ENCODE measurements around the gene SLC22A7. TPM values are rescaled to one million over a fixed set of nuclear protein-coding genes. Genes with fewer than 3 reads are reported as not detected.

SLC22A7 gene
- total and polyA plus RNA-seq, 4 donors: 143 to 495 (median 228) TPM

DNA sequence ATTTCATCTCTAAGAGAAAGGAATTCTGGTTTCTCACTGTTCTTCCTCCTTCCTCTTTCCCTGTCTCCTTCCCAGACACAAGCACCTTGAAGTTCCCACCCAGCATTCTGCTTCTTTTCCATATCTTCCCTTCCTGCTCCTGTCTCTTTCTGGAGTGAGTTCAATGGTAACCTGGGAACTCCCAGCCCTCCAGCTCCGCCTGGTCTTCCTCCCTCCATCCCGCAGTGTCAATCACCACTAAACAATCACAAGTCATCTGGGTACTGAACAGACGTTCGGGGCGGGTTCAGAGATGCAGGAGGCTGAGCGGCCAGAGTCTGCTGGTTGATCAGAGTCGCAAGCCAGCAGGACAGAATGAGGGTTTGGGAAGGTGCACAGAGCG is 47.1 kb upstream of the SLC22A7 start (continued):
- TF ChIP-seq SP1 (IDR thresholded peaks at IDR 0.05): no peak

DNA sequence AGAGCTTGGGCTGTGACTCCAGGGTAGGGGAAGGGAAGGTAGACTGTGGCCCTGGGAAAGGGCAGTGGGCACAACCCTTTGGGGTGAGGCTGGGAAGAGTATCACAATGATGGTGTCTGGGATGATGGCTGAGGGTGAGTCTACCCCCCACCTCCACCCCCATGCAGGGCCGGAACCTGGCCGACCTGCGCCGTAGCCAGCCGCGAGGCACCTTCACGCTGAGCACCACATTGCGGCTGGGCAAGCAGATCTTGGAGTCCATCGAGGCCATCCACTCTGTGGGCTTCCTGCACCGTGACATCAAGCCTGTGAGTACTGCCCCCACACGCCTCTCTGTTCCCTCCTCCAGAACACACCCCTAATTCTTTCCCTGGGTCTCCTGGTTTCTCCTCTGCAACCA is 44.7 kb upstream of the SLC22A7 start:
- no peak for TF ChIP-seq JUND (IDR thresholded peaks at IDR 0.05)
- TF ChIP-seq, protein P1, sequence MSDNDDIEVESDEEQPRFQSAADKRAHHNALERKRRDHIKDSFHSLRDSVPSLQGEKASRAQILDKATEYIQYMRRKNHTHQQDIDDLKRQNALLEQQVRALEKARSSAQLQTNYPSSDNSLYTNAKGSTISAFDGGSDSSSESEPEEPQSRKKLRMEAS (IDR thresholded peaks at IDR 0.05): no peak
- TF ChIP-seq, protein P2, sequence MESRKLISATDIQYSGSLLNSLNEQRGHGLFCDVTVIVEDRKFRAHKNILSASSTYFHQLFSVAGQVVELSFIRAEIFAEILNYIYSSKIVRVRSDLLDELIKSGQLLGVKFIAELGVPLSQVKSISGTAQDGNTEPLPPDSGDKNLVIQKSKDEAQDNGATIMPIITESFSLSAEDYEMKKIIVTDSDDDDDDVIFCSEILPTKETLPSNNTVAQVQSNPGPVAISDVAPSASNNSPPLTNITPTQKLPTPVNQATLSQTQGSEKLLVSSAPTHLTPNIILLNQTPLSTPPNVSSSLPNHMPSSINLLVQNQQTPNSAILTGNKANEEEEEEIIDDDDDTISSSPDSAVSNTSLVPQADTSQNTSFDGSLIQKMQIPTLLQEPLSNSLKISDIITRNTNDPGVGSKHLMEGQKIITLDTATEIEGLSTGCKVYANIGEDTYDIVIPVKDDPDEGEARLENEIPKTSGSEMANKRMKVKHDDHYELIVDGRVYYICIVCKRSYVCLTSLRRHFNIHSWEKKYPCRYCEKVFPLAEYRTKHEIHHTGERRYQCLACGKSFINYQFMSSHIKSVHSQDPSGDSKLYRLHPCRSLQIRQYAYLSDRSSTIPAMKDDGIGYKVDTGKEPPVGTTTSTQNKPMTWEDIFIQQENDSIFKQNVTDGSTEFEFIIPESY (IDR thresholded peaks at IDR 0.05): no peak
- WGBS: 92% methylated on average over 11 of the region's 11 CpGs
- Histone ChIP-seq H3K4me1 (ENCODE audit: control insufficient read depth in 4 of 4, insufficient read depth in 4 of 4, low read length in 3 of 4) (no peaks in the 10 kb centered on the region), H3K9me3 (ENCODE audit: control insufficient read depth in 4 of 4, low read length in 3 of 4) (no peaks in the 10 kb centered on the region), H3K36me3 (ENCODE audit: control insufficient read depth in 4 of 4, insufficient read depth in 3 of 4, low read depth in 1 of 4, low read length in 3 of 4) (no peaks in the 10 kb centered on the region), H3K4me3 (ENCODE audit: low read depth in 1 of 3, low read length in 3 of 3) (no peak overlapping the region), H3K27ac (ENCODE audit: low read depth in 1 of 2, low read length in 2 of 2) (no peak overlapping the region), H3K27me3 (ENCODE audit: control insufficient read depth in 4 of 4, insufficient read depth in 4 of 4, low read length in 3 of 4) (no peaks in the 10 kb centered on the region), H3K9ac (ENCODE audit: low read depth in 1 of 2, low read length in 2 of 2) (no peak overlapping the region)
- DNase-seq (ENCODE audit: low spot score): no peak

DNA sequence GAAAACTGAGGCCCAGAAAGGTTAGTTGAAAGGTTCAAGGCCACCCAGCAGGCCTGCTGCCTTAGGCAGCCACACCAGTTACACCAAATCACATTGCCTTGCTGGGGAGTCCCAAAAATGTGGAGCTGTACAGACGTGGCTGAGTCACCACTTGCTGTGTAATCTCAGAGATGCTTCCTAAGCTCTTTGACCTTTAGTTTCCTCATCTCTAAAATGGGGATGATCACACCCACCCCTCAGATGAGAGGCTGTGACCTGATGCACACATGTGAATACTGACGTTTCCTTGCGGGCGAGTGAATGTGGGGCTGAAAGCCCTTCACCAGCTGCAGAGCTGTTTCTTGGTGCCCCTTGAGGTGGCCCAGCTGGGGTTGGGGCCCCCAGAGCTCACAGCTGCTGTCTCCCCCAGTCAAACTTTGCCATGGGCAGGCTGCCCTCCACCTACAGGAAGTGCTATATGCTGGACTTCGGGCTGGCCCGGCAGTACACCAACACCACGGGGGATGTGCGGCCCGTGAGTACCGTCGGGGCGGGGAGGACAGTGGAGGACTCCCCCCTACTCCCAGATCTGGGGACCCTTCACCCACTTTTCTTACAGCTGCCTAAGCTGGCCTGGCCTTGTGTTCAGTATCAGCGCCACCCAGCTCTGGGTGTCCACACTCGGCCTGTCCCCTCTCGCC is 43.8 kb upstream of the SLC22A7 start:
- no peaks in the 10 kb centered on the region for H3K4me1 ChIP-seq (ENCODE audit: control insufficient read depth in 4 of 4, insufficient read depth in 4 of 4, low read length in 3 of 4)
- H3K27ac ChIP-seq (ENCODE audit: low read depth in 1 of 2, low read length in 2 of 2): no peak overlapping the region
- TF ChIP-seq, protein P3, sequence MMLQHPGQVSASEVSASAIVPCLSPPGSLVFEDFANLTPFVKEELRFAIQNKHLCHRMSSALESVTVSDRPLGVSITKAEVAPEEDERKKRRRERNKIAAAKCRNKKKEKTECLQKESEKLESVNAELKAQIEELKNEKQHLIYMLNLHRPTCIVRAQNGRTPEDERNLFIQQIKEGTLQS (IDR thresholded peaks at IDR 0.05): no peak
- TF ChIP-seq HNF4G (IDR thresholded peaks at IDR 0.05): no peak
- no peak for TF ChIP-seq FOXA1 (IDR thresholded peaks at IDR 0.05)
- TF ChIP-seq GABPA (IDR thresholded peaks at IDR 0.05 in 1 of 2, conservative IDR thresholded peaks at IDR 0.05 in 1 of 2): no peak
- no peak for TF ChIP-seq SP1 (IDR thresholded peaks at IDR 0.05)
- no peak for TF ChIP-seq JUND (IDR thresholded peaks at IDR 0.05)
- no peak for TF ChIP-seq TAF1 (conservative IDR thresholded peaks at IDR 0.05)
- TF ChIP-seq RAD21 (IDR thresholded peaks at IDR 0.05): no peak
- TF ChIP-seq, protein P2 (IDR thresholded peaks at IDR 0.05): no peak
- no peak for TF ChIP-seq HNF4A (conservative IDR thresholded peaks at IDR 0.05)
- TF ChIP-seq, protein P1 (IDR thresholded peaks at IDR 0.05): no peak
- no peak for TF ChIP-seq FOXA2 (IDR thresholded peaks at IDR 0.05)
- no peak for TF ChIP-seq NR2F2 (IDR thresholded peaks at IDR 0.05)
- TF ChIP-seq, protein P4, sequence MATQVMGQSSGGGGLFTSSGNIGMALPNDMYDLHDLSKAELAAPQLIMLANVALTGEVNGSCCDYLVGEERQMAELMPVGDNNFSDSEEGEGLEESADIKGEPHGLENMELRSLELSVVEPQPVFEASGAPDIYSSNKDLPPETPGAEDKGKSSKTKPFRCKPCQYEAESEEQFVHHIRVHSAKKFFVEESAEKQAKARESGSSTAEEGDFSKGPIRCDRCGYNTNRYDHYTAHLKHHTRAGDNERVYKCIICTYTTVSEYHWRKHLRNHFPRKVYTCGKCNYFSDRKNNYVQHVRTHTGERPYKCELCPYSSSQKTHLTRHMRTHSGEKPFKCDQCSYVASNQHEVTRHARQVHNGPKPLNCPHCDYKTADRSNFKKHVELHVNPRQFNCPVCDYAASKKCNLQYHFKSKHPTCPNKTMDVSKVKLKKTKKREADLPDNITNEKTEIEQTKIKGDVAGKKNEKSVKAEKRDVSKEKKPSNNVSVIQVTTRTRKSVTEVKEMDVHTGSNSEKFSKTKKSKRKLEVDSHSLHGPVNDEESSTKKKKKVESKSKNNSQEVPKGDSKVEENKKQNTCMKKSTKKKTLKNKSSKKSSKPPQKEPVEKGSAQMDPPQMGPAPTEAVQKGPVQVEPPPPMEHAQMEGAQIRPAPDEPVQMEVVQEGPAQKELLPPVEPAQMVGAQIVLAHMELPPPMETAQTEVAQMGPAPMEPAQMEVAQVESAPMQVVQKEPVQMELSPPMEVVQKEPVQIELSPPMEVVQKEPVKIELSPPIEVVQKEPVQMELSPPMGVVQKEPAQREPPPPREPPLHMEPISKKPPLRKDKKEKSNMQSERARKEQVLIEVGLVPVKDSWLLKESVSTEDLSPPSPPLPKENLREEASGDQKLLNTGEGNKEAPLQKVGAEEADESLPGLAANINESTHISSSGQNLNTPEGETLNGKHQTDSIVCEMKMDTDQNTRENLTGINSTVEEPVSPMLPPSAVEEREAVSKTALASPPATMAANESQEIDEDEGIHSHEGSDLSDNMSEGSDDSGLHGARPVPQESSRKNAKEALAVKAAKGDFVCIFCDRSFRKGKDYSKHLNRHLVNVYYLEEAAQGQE (IDR thresholded peaks at IDR 0.05): no peak
- TF ChIP-seq, protein P5, sequence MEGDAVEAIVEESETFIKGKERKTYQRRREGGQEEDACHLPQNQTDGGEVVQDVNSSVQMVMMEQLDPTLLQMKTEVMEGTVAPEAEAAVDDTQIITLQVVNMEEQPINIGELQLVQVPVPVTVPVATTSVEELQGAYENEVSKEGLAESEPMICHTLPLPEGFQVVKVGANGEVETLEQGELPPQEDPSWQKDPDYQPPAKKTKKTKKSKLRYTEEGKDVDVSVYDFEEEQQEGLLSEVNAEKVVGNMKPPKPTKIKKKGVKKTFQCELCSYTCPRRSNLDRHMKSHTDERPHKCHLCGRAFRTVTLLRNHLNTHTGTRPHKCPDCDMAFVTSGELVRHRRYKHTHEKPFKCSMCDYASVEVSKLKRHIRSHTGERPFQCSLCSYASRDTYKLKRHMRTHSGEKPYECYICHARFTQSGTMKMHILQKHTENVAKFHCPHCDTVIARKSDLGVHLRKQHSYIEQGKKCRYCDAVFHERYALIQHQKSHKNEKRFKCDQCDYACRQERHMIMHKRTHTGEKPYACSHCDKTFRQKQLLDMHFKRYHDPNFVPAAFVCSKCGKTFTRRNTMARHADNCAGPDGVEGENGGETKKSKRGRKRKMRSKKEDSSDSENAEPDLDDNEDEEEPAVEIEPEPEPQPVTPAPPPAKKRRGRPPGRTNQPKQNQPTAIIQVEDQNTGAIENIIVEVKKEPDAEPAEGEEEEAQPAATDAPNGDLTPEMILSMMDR (IDR thresholded peaks at IDR 0.05; ENCODE audit: low read depth, low read length, missing input control): no peak
- H3K9me3 ChIP-seq (ENCODE audit: control insufficient read depth in 4 of 4, low read length in 3 of 4): no peaks in the 10 kb centered on the region
- H3K27me3 ChIP-seq (ENCODE audit: control insufficient read depth in 4 of 4, insufficient read depth in 4 of 4, low read length in 3 of 4): no peaks in the 10 kb centered on the region
- no peak overlapping the region for H3K9ac ChIP-seq (ENCODE audit: low read depth in 1 of 2, low read length in 2 of 2)
- H3K4me3 ChIP-seq (ENCODE audit: low read depth in 1 of 3, low read length in 3 of 3): no peak overlapping the region
- no peaks in the 10 kb centered on the region for H3K36me3 ChIP-seq (ENCODE audit: control insufficient read depth in 4 of 4, insufficient read depth in 3 of 4, low read depth in 1 of 4, low read length in 3 of 4)
- no peak for DNase-seq (ENCODE audit: low spot score)
- 87% methylated on average over 15 of the region's 15 CpGs for WGBS

Data from liver (tissue), 9 donors.